GM12878 (cell line): ENCODE results near the gene SPAM1. TPM values are rescaled to one million over a fixed set of nuclear protein-coding genes. Genes with fewer than 3 reads are reported as not detected.

ENCODE experiments used
- ATAC-seq: fragments of 200-7000 bp; cut with Tn5 transposase; 3 replicates; pipeline ENCODE4 v1.9.1; 2020; ENCODE audit warnings: mild to moderate bottlenecking, moderate library complexity
- BruUV-seq: library from RNA; stranded (reverse); fragments of 400-500 nt; replicated peaks from 2 replicates; lab custom pipeline; 2021; lab: Mats Ljungman, UMichigan
- CTCF ChIA-PET: fragments of 300-600 bp; sonication (Branson Sonifier 250); formaldehyde crosslinking; extraction: SDS; loops from one replicate; lab custom pipeline; 2021; ENCODE audit warnings: inconsistent platforms; lab: Yijun Ruan, JAX
- POLR2A ChIA-PET: fragments of 350-600 bp; formaldehyde crosslinking; extraction: SDS; loops from one replicate; lab custom pipeline; 2021; ENCODE audit warnings: inconsistent platforms; lab: Charles Lee
- RAD21 ChIA-PET: fragments of 300-600 bp; sonication (Branson Sonifier 250); formaldehyde crosslinking; loops from one replicate; lab custom pipeline; 2023; ENCODE audit warnings: antibody characterized with exemption; ENCODE audit not compliant: unreplicated experiment; lab: Charles Lee
- SMC1A ChIA-PET: fragments of 300-600 bp; sonication (Branson Sonifier 250); formaldehyde crosslinking; loops from one replicate; lab custom pipeline; 2023; ENCODE audit not compliant: unreplicated experiment, uncharacterized antibody; lab: Charles Lee
- DNase-seq: peaks from one replicate; pipeline ENCODE4 v3.0.0-alpha.2; 2011; ENCODE audit warnings: low read depth, low spot score
- FAIRE-seq: peaks from 3 replicates; lab custom pipeline; 2011; peaks lifted over from hg19 to GRCh38; lab: Jason Lieb, UNC
- H2AFZ ChIP-seq: 2 replicates; pipeline ENCODE4 v1.6.0; 2011; ENCODE audit warnings: low read depth, low read length, control low read depth; ENCODE audit not compliant: control insufficient read depth
- H3K27ac ChIP-seq: 2 replicates; pipeline ENCODE4 v1.5.1; 2011; ENCODE audit warnings: control low read depth; ENCODE audit not compliant: control insufficient read depth, insufficient read depth
- H3K27me3 ChIP-seq, 2 experiments: replicated peaks in 1 of 2; 2 replicates each; pipeline versions ENCODE4 v1.6.0 to v1.6.1; 2011; ENCODE audit warnings: low read length in 1 of 2; ENCODE audit not compliant: control insufficient read depth in 2 of 2, insufficient read depth in 2 of 2
- H3K36me3 ChIP-seq, 2 experiments: 2 replicates each; pipeline ENCODE4 v1.5.1; 2011; ENCODE audit warnings: low read length in 1 of 2; ENCODE audit not compliant: control insufficient read depth in 2 of 2, insufficient read depth in 2 of 2
- H3K4me1 ChIP-seq: 2 replicates; pipeline ENCODE4 v1.6.1; 2011; ENCODE audit warnings: mild to moderate bottlenecking, low read length, moderate library complexity, mixed read lengths; ENCODE audit not compliant: control insufficient read depth, insufficient read depth
- H3K4me2 ChIP-seq: 2 replicates; pipeline ENCODE4 v1.6.0; 2011; ENCODE audit warnings: control low read depth; ENCODE audit not compliant: control insufficient read depth, insufficient read depth
- H3K4me3 ChIP-seq: fragments of 200-600 bp; sonication (generic); 2 replicates; pipeline ENCODE4 v1.5.1; 2016
- H3K79me2 ChIP-seq: 2 replicates; pipeline ENCODE4 v1.6.0; 2011; ENCODE audit warnings: low read length; ENCODE audit not compliant: control insufficient read depth, insufficient read depth
- H3K9ac ChIP-seq: 2 replicates; pipeline ENCODE4 v1.8.0; 2011; ENCODE audit warnings: low read length, control low read depth, mixed read lengths; ENCODE audit not compliant: control insufficient read depth, insufficient read depth
- H3K9me3 ChIP-seq: replicated peaks from 3 replicates; pipeline ENCODE4 v1.5.1; 2011; ENCODE audit warnings: mild to moderate bottlenecking, low read length; ENCODE audit not compliant: control insufficient read depth, insufficient read depth
- H4K20me1 ChIP-seq: 2 replicates; pipeline ENCODE4 v1.6.0; 2011; ENCODE audit not compliant: control insufficient read depth, insufficient read depth
- ASH2L ChIP-seq: fragments of 300-600, 200-600 bp; sonication (generic); IDR thresholded peaks from 2 replicates; pipeline ENCODE4 v1.6.1; 2017; ENCODE audit warnings: low read depth, mild to moderate bottlenecking, borderline replicate concordance
- BACH1 ChIP-seq: fragments of 450-650 bp; IDR thresholded peaks from 2 replicates; pipeline ENCODE4 v1.6.1; 2017; ENCODE audit warnings: mild to moderate bottlenecking, borderline replicate concordance
- BRCA1 ChIP-seq: IDR thresholded peaks from 2 replicates; pipeline ENCODE4 v1.6.1; 2011; ENCODE audit warnings: low read depth, low read length, improper control_type of control experiment
- CBX5 ChIP-seq: sonication (generic); IDR thresholded peaks from 2 replicates; pipeline ENCODE4 v1.6.1; 2016; ENCODE audit warnings: low read depth, moderate library complexity, mild to moderate bottlenecking, inconsistent platforms
- CEBPB ChIP-seq, 2 experiments: fragments of 150-350 bp in 1 of 2; IDR thresholded peaks; 2 replicates each; pipeline ENCODE4 v1.6.1; 2012 to 2014; ENCODE audit warnings: low read depth in 2 of 2, low read length in 2 of 2, borderline replicate concordance in 1 of 2, inconsistent platforms in 1 of 2
- CHD1 ChIP-seq: IDR thresholded peaks from 2 replicates; pipeline ENCODE4 v1.6.1; 2012; ENCODE audit warnings: low read depth, low read length, improper control_type of control experiment
- EED ChIP-seq: sonication (generic); IDR thresholded peaks from 2 replicates; pipeline ENCODE4 v1.6.1; 2016; ENCODE audit warnings: antibody characterized with exemption, low read depth
- MAX ChIP-seq: IDR thresholded peaks from 2 replicates; pipeline ENCODE4 v1.6.1; 2012; ENCODE audit warnings: low read depth, low read length, improper control_type of control experiment
- MYB ChIP-seq: fragments of 150-350 bp; IDR thresholded peaks from 2 replicates; pipeline ENCODE4 v1.6.1; 2014; ENCODE audit warnings: mild to moderate bottlenecking, low read depth, low read length, borderline replicate concordance
- POLR2AphosphoS5 ChIP-seq: IDR thresholded peaks from 2 replicates; pipeline ENCODE4 v1.6.1; 2011; ENCODE audit warnings: mild to moderate bottlenecking, low read length, inconsistent platforms
- SIX5 ChIP-seq: IDR thresholded peaks from 2 replicates; pipeline ENCODE4 v1.6.1; 2011; ENCODE audit warnings: mild to moderate bottlenecking, low read depth, low read length, moderate library complexity; ENCODE audit not compliant: severe bottlenecking
- SUPT20H ChIP-seq: IDR thresholded peaks from 2 replicates; pipeline ENCODE4 v1.6.1; 2011; ENCODE audit warnings: low read depth, mild to moderate bottlenecking, low read length, moderate library complexity, borderline replicate concordance; ENCODE audit not compliant: control insufficient read depth
- YY1 ChIP-seq: IDR thresholded peaks from 2 replicates; pipeline ENCODE4 v1.6.1; 2011; ENCODE audit warnings: low read depth, mild to moderate bottlenecking, low read length
- ZNF207 ChIP-seq: fragments of 450-650 bp; IDR thresholded peaks from 2 replicates; pipeline ENCODE4 v1.6.1; 2014; ENCODE audit warnings: antibody characterized with exemption, mild to moderate bottlenecking, borderline replicate concordance
- ZNF592 ChIP-seq: fragments of 450-650 bp; IDR thresholded peaks from 2 replicates; pipeline ENCODE4 v1.6.1; 2017; ENCODE audit warnings: mild to moderate bottlenecking, moderate library complexity
- WGBS: methylation state at CpG from one replicate; pipeline ENCODE4 v1.1.6; 2016; ENCODE audit warnings: low lambda C conversion rate; ENCODE audit not compliant: insufficient replicate concordance, insufficient coverage; ENCODE audit errors: missing lambda C conversion rate; 5-methylcytosine and 5-hydroxymethylcytosine counted together
- in situ Hi-C: fragments of 300-500 bp; cut with MboI; formaldehyde crosslinking; loops from 9 replicates; pipeline ENCODE4 v1.14.3; 2018; ENCODE audit warnings: mixed read lengths
- intact Hi-C: fragments of 100-400 bp; cut with micrococcal nuclease; formaldehyde crosslinking; loops from one replicate; pipeline ENCODE4 v1.14.2; 2022; ENCODE audit not compliant: unreplicated experiment
- polyA plus RNA-seq, 11 experiments: library from polyadenylated mRNA; depleted of rRNA in 4 of 11; unstranded in 6 of 11; stranded (reverse) in 5 of 11; fragments of >200 nt; fragmentation: Nextera tagmentation in 4 of 11; fragmentation: Illumina TruSeq in 1 of 11; extraction: Ambion mirVana in 4 of 11; extraction: Trizol in 1 of 11; gene quantifications; 1 replicate in 1 of 11; 2 replicates in 10 of 11; pipeline versions ENCODE4 v1.2.1 to v1.2.3, GENCODE V29; 2011 to 2016; ENCODE audit warnings: inconsistent platforms in 2 of 11, missing spikeins in 2 of 11, low read depth in 1 of 11
- total RNA-seq, 4 experiments: library from RNA; depleted of rRNA in 3 of 4; stranded (reverse); fragments of >200 nt in 3 of 4; fragmentation: Illumina TruSeq in 1 of 4; extraction: Trizol in 1 of 4; gene quantifications; 2 replicates each; pipeline versions ENCODE4 v1.2.1 to v1.2.3, GENCODE V29; 2013 to 2021

The SPAM1 gene
- total and polyA plus RNA-seq, 10 of the 15 experiments (the other 5 are each of a cell fraction or from before 2014, with no cell fraction given): not detected

GRCh38 chr7:123996327-123996625, 71.2 kb downstream of the SPAM1 start (continued):
- no peak for TF ChIP-seq ZNF592
- no peak for TF ChIP-seq BRCA1
- TF ChIP-seq MYB: no peak
- no peak for TF ChIP-seq CBX5
- TF ChIP-seq CHD1: no peak
- no peak for TF ChIP-seq SUPT20H
- TF ChIP-seq, all 136 proteins: peak for 0

- SMC1A ChIA-PET: no interaction called here
- Histone ChIP-seq H3K4me2 (no peak overlapping the region), H3K36me3 (no peaks in the 10 kb centered on the region), H3K4me3 (no peak overlapping the region), H2AFZ (no peak overlapping the region), H3K79me2 (no peaks in the 10 kb centered on the region), H3K4me1 (no peaks in the 10 kb centered on the region), H3K27me3 (no peaks in the 10 kb centered on the region), H3K9me3 (no peaks in the 10 kb centered on the region), H3K27ac (no peak overlapping the region), H3K9ac (no peak overlapping the region), H4K20me1 (no peaks in the 10 kb centered on the region)
- WGBS: 41% methylated on average over 5 of the region's 5 CpGs
- in situ Hi-C loops: no loop called here
- CTCF ChIA-PET: no interaction called here
- intact Hi-C loops: no loop called here
- RAD21 ChIA-PET: no interaction called here
- BruUV-seq: no TSS peak
- FAIRE-seq (no peak), ATAC-seq (no peak), DNase-seq (no peak)
- POLR2A ChIA-PET: no interaction called here
- no peak for TF ChIP-seq SUPT20H
- TF ChIP-seq POLR2AphosphoS5: no peak
- no peak for TF ChIP-seq YY1
- TF ChIP-seq MAX: no peak
- TF ChIP-seq ZNF592: no peak
- no peak for TF ChIP-seq CEBPB (IDR thresholded peaks at IDR 0.05; ENCODE audit: borderline replicate concordance in 1 of 2, low read depth in 2 of 2, low read length in 2 of 2)
- no peak for TF ChIP-seq ZNF207
- TF ChIP-seq BACH1: no peak
- no peak for TF ChIP-seq ASH2L
- no peak for TF ChIP-seq EED
- TF ChIP-seq MYB: no peak
- no peak for TF ChIP-seq SIX5
Observed at GRCh38 chr7:123998921-123999320, 73.9 kb downstream of the SPAM1 start.
